DMS 273 (cell line): ENCODE results near the gene DUSP14.
"Not testable (repeated sequence)": the region's sequence is repeated elsewhere in the genome, so short reads cannot be mapped to it uniquely, and the experiment has no call there.

Experiments used
- DNase-seq: peaks from one replicate; lab custom pipeline; 2025; ENCODE audit not compliant: unreplicated experiment; lab: John Stamatoyannopoulos, UW

The DUSP14 gene, protein sequence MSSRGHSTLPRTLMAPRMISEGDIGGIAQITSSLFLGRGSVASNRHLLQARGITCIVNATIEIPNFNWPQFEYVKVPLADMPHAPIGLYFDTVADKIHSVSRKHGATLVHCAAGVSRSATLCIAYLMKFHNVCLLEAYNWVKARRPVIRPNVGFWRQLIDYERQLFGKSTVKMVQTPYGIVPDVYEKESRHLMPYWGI

DNA sequence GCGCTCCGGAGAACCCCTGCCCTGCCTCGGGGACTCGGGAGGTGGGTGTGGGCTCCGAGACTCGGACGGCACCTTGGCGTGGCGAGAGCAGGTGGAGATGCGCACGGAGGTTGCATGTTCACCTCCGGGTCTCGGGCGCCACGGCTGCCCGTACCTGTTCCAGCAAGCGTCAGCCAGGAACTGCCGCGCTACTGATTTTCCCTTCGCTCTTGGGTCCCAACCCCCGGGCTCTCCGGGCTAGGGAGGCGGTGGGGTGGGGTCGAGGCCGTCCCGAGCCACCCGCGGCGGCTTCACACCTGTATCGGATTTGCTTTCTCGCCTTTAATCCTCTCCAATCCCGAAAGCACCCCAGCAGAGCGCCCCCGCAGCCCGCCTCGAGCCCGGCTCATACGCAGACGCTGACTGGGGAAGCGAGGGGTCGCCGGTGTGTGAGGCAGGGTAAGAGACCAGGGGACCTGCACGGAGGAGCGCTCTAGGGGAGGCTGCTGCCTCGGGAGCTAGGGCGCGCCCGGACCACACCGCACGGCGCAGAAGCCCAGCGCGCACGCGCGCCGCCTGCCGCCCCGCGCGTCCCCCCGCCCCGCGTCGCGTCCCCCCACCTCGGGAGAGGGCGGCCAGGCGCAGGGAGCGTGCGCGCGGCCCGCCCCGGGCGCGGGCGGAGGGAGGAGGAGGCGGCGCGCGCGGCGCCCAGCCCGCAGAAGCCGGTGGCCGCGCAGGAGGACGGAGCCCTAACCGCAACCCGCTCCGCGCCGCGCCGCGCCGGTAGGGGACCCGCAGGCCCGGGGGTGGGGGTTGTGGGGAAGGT, at the start of gene DUSP14:
Gene DUSP14, plus strand, starts transcription at position 695 of the 805 bp plus-strand sequence. CDS start 22,382 bp downstream, outside the sequence.
- DNase-seq = peak; percentile 97

DNA sequence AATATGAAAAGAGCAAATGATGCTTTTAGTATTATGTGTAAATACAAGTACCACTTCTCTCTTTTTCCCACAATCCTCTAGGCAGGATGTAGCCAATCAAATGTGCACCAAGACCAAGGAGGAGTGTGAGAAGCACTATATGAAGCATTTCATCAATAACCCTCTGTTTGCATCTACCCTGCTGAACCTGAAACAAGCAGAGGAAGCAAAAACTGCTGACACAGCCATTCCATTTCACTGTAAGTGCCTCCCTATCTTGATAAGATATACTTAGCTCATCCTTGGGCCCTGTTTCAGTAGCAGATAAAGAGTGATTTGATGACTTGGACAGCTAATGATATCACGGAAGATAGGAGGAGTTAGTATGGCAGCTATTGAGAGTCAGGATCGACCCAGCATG, 49.3 kb upstream of the DUSP14 start:
- DNase-seq = no peak

DNA sequence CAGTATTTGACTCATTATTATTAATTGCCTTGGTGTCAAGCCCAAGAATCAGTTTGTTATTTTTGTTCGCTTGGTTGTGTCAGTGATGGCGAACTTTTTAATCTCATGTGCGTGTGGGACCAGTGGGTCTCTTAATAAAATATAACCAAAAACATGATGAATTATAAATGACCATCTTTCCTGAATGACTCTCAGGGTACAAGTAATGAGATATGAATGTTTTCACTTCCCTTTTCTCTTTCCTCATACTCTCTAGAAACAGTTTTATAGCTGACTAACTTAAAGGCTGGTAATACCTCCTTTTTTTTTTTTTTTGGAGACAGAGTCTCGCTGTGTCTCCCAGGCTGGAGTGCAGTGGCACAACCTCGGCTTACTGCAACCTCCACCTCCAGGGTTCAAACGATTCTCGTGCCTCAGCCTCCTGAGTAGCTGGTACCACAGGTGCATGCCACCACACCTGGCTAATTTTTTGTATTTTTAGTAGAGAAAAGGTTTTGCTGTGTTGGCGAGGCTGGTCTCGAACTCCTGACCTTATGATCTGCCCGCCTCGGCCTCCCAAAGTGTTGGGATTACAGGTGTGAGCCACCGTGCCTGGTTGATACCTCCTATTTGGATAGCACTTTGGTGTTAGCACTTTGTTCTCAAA, 48.2 kb upstream of the DUSP14 start:
- DNase-seq = not testable (repeated sequence)

DNA sequence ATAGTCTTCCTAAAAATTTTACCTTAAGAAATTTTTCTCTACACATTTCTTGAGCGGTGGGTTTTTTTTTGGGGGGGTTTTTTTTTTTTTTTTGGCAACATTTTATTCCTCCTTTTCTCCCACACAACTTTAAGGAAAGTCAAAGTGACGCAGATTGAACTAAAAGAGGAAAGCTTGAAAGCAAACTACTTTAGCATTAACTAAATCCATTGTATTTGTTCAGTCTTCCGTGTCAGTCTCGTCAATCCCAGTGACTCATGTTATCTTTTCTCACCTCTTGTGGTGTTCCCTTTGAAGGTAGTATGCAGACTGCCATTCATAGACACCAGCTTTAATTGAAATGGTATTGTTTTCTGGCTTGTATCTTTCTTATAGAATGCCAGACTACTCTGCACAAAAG, 43.7 kb upstream of the DUSP14 start:
- no peak for DNase-seq

DNA sequence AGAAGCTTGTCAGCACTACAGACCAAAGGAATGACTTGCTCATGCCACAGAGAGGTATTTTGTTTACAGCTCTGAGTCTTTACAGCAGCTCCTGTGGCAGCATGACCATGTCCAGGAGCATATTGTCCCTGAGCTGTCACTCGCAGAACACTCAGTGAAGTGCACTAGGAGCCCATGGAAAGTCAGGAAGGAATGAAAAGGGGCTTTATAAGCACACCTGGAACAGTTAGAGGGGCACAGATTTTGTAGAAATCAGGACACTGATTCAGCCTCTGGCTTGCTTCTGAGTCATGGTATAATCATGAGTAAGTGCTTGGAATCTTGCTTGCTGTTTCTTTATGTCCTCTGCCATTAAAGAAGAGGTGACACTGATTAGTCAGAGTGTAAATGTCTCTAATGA, 42.0 kb upstream of the DUSP14 start:
- no peak for DNase-seq

DNA sequence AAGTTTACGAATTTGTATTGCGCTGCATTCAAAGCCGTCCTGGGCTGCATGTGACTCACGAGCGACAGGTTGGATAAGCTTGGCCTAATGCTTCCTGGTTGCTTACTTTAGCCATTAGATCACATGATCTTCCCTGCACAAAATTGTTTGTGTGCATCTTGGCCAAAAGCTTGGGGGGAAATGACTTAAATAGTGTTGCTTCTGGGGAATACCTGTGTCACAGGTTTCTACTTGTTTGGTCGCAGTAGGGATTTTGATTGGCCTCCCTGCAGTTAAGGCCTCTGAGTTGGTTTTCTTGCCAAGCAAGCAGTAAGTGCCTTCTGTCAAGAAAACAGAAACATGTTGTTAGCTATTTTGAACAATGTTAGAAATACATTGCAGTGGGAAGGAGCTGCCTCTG, 39.6 kb upstream of the DUSP14 start:
- no peak for DNase-seq

DNA sequence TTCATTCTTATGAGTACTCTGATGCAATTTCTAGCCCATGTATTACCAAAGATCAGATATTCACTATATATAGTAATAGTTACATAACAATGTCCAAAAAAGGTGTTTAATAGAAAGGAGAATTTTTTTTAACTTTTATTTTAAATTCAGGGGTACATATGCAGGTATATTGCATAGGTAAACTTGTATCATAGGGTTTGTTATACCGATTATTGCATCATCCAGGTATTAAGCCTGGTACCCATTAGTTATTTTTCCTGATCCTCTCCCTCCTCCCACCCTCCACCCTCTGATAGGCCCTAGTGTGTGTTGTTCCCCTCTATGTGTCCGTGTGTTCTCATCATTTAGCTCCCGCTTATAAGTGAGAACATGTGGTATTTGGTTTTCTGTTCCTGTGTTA, 31.9 kb upstream of the DUSP14 start:
- not testable (repeated sequence) for DNase-seq

DNA sequence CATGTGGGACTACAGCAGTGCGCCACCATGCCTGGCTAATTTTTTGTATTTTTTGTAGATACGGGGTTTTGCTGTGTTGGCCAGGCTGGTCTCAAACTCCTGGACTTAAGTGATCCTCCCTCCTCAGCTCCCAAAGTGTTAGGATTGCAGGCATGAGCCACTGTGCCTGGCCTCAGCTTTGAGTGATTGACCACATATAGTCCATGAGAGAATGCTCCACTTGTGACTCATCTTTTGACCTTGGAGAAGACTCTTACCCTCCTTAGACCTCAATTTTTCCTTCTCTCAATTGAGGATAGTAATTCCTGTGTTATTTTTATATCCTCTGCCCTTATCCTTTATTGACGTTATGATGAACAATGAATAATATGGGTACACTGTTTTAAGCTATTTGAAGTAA, 30.9 kb upstream of the DUSP14 start:
- no peak for DNase-seq

DNA sequence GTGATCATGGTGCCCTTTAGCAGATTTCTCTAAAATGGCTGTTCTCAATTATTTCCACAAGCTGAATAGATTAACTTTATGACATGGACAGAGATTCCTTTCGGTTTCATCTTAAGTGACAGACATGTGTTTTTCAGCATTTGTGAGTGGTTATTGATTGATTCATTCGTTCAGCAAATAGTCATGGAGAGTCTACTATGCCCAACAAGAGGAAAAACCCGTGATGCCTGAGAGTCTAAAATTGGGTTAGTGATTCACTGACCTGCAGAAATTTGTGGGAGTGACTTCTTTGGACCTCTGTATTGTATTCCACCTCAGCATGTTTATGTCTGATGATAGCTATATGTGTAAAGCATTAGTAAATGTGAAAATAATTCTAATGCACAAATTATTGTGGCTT, 28.0 kb upstream of the DUSP14 start:
- DNase-seq = no peak

DNA sequence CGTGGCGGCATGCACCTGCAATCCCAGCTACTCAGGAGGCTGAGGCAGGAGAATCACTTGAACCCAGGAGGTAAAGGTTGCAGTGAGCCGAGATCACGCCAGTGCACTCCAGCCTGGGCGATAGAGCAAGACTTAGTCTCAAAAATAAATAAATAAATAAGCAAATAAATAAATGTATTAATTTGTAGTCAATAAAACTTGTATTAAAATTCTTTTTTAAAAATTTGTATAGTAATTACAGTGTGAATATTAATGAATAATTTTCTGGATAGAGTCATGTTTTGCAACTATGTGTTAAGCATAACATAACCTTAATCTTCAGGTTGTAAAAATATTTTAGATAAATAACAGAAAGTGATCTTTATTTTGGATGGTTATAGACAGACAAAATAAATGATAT, 27.2 kb upstream of the DUSP14 start:
- DNase-seq = no peak

DNA sequence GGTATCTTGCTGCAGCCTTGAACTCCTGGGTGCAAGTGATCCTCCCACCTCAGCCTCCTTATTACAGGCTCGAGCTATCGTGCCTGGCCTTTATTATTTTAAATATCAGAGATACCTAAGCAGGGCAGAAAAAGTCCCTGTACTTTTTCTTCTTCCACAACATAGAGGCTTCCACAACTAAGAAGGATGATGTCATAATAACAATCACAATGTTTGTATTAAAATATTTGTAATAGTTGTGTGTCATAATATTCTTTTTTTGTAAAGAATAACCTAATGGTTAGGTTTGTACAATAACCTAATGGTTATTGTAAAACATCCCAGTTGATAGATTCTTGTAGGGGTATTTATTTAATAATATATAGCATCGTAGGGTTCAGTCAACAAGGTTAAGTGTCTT, 26.7 kb upstream of the DUSP14 start:
- DNase-seq = no peak

DNA sequence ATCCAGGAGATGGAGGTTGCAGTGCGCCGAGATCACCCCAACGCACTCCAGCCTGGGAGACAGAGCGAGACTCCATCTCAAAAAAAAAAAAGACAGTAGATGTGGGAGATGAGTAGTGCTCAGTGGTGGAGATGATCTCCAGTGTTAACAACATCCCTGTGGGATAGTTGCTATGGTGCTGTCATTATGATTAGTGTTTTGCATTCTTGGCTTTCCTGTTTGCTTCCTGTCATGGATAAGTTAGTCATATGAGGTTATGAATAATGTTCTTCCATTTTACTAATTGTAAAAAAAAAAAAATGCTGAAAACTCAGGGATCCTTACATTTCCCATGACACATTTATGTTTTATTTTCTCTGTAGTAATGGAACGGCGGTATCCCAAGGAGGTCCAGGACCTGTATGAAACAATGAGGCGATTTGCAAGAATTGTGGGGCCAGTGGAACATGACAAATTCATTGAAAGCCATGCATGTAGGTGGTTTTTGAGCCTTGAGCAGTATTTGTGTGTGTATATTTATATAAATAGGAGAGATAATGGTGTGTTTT, 24.5 kb upstream of the DUSP14 start:
- no peak for DNase-seq

DNA sequence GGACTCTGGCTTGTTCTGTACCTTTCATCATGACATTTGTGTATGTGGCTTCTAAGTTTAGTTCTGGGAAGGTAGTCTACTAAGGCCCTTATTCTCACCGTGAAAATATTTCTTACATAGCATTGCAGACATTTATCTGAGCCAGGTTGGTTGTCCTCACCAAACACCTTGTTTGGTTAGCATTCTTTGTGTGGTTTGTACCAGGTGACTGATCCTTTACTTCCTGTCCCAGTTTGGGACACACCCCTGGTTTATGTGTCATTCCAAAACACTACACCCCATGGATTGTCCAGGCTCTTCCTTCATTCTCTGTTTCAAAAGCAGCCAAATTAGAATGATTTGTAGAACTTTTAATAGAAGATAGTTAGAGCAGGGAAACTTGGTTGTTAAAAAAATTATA, 23.2 kb upstream of the DUSP14 start:
- no peak for DNase-seq

DNA sequence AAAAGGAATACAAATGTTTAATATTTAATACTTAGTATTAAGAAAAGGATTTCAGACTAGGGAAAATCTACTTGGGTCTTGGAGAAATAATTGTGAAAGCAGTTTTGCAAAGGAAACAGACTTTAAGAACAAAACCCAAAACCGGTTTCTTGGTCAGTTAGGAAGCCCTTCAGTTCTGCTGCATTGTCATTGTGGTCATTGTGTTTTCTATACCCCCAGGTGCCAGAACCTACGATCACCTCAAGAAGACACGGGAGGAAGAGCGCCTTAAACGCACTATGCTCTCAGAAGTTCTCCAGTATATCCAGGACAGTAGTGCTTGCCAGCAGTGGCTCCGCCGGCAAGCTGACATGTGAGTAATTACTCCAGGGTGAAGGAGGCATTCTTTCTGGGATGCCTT, 19.5 kb upstream of the DUSP14 start:
- DNase-seq = no peak

DNA sequence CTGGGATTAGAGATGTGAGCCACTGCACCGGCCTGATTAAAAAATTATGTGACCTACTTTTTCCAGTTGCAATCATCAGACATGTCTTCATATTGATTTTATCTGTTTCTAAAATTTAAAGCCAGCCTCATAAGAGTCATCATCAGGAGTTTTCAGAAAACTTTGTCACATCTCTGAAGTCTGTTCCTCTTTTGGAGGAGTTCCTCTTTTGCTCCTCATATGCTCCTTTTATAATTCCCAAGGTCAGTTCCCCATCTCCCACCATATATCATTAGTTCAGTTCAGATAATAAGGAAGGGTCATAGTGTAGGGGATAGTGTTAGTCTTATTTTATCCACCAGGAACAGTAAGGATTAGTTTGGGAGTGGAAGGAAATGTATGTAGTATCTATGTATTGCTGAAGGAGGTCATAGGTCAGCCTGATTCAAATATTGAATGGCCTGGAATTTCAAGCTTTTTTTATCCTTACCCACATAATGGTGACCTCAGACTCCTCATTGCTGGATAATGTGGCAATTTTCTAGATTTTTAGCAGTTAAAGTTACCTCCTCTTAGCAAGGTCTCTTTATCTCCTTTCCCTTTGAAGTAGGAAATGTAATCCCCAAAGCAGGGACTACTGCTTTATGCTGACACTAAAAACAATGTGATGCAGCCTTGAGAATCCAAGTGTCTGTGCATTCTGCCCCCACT, 13.8 kb upstream of the DUSP14 start:
- DNase-seq = no peak

DNA sequence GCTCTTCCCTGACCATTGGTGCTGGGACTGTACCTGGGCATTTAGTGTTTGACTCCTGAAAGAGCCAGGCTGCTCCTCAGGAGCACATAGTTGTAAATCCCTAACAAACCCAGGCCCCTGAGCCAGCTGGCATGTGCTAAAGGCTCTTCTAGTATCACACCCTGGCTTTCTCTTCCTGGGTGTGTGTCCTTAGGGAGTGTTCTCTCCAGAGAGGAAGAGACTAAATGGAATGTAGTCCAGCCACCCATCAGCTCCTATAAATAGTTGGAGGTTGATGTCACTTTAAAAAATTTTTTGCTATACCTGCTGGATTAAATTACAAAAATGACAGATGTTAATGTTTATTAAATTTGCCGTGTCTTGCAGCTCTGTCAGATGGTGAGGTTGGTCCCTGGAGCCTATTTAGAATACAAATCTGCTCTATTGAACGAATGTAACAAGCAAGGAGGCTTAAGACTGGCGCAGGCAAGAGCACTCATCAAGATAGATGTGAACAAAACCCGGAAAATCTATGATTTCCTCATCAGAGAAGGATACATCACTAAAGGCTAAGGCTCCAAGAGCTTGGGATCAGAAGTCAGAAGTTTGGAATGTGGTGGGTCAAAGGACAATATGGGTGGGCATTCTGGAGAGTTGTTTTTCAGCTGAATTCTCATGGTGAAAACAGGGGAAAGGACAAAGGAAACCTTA, 13.1 kb upstream of the DUSP14 start:
- DNase-seq = peak; percentile 94

DNA sequence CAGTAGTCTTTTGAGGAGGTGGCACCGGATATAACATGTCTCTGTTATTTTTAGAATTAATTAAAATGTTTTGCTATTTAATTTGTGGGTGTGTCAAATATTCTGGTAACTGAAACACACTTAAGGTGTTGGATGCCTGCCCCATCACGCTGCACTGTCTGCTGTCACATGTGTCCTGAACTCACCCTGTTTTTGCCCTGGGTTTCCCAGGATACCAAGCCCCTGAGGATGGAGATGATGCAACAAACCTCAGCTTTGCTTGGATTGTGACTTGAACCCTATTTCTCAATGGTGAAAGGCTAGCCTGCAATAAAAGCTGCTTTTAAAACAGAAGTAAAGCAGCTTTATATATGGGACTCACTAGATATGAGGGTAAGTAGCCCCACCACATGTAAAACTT, 11.5 kb upstream of the DUSP14 start:
- DNase-seq = peak; percentile 90

DNA sequence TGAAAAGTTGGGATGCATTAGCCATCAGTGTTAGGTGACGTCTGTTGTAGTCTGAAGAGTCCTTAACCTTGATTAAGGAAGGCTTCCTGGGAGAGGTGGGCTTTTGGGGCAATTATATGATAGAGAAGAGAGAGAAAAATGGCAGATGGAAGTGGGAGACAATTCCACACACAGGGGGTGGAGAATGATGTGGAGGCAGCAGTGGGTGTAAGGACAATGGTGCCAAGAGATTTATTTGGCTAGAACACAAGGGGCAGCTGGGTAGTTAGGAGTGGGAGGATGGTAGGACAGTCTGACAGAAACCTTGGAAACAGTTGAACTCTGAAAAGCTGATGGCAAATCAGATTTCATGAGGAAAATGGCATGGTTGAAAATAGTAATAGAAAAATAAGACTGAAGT, 10.7 kb upstream of the DUSP14 start:
- DNase-seq = peak; percentile 65

DNA sequence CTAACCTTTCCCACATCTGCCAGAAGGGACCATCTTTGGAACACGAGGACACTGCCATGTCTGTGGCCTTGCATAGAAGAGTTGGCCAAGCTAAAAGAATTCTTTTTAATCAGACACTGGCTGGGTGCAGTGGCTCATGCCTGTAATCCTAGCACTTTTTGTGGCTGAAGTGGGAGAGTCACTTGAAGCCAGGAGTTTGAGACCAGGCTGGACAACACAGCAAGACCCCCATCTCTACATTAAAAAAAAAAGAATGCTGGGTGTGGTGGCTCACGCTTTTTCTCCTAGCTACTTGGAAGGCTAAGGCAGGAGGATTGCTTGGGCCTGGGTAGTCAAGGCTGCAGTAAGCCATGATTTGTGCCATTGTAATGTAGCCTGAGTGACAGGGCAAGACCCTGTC, 9.3 kb upstream of the DUSP14 start:
- no peak for DNase-seq

DNA sequence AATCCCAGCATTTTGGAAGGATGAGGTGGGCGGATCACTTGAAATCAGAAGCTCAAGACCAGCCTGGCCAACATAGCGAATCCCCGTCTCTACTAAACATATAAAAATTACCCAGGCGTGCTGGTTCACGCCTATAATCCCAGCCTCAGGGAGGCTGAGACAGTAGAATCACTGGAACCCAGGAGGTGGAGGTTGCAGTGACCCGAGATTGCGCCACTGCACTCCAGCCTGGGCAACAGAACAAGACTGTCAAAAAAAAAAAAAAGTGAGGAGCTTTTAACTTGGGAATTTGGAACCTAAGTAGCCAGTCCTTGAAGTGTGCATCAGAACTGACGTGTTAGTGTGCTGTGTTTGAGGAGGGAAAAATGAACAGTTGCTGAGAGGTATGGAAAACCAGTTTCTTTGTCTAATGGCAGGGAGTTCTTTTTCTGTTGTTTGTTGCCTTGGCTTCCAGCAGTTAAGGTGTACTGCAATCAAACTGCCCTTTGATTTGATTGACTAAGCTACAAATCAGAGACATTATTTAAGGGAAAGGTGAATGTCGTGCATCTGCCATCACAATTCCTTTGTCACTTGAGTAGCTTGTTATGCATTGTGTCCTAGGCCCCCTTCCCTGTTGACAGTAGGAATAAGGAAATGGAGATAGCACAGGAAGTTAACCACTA, 8.6 kb upstream of the DUSP14 start:
- peak; percentile 29 for DNase-seq
